GM12892 (cell line): Measurements from ENCODE around the gene IMMT.

Experiments
- POLR2A ChIP-seq: IDR thresholded peaks from 2 replicates; pipeline ENCODE4 v1.6.1; 2011; ENCODE audit warnings: low read depth, low read length, control low read depth
- POLR2AphosphoS5 ChIP-seq: IDR thresholded peaks from 2 replicates; pipeline ENCODE4 v1.6.1; 2011; ENCODE audit warnings: low read depth, low read length, control low read depth
- TAF1 ChIP-seq: IDR thresholded peaks from 2 replicates; pipeline ENCODE4 v1.6.1; 2011; ENCODE audit warnings: low read depth, mild to moderate bottlenecking, control low read depth, low read length, borderline replicate concordance

DNA sequence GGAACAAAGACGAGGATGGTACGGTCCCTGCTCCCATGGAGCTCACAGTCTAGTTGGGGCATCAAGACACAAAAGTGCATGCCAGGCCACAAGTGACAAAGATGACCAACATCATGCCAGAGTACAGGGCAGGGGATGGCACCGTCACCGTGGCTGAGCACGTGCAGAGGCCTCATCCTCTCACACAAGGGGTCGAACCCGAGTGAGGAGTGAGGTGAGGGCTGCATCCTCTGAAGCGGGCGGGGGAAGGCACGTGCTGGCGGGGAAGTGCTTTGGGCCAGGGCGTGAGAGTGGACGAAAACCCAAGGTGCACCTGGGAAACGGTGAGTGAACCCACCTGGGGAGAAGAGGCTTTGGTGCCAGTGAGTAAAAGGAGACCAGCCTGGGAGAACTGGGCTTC, 45.0 kb upstream of the IMMT start:
- TF ChIP-seq POLR2A, result no peak
- no peak for TF ChIP-seq POLR2AphosphoS5
- TF ChIP-seq TAF1, result no peak
